ENCODE results near the gene CABLES1. TPM values are rescaled to one million over a fixed set of nuclear protein-coding genes. Genes with fewer than 3 reads are reported as not detected.
A peak's percentile ranks its signal among the peaks of the same experiment; 100 is the strongest.
"Not testable (repeated sequence)": the region's sequence is repeated elsewhere in the genome, so short reads cannot be mapped to it uniquely, and the experiment has no call there.

CABLES1 gene
- total and polyA plus RNA-seq, 2 of the 4 experiments (the other 2 are of a cell fraction): 4.7 to 5.7 TPM

DNA sequence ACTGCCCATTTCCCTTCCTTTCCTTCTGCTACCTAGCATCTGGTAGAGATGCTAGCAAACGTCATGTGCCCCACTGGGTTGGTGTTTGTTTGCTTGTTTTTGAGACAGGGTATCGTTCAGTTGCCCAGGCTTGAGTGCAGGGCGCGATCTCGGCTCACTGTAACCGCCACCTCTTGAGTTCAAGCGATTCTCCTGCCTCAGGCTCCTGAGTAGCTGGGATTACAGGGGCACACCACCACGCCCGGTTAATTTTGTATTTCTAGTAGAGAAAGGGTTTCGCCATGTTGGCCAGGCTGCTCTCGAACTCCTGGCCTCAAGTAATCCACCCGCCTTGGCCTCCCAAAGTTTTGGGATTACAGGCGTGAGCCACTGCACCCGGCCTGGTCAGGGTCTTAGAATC is 23.6 kb downstream of the CABLES1 start:
- 95% methylated on average over 3 of the region's 14 CpGs; no CpG with 5 or more reads in 1 of the 2 experiments for WGBS, 2 experiments (ENCODE audit: extremely low coverage in 2 of 2, insufficient read length in 1 of 2)

More for the DNA sequence above, 23.6 kb downstream of the CABLES1 start:
- H2AFZ ChIP-seq (replicated peaks; ENCODE audit: low read length, poor library complexity); CTCF ChIA-PET; H3K56ac ChIP-seq (ENCODE audit: extremely low read depth, insufficient read depth, low read length); H3K27me3 ChIP-seq (ENCODE audit: control insufficient read depth, insufficient read depth, low read length); H4K5ac ChIP-seq (ENCODE audit: low read depth, low read length); intact Hi-C loops (cut with micrococcal nuclease); H3K4me1 ChIP-seq (ENCODE audit: control insufficient read depth, insufficient read depth, low read length); H2BK15ac ChIP-seq (ENCODE audit: low read depth, low read length); H3K9me3 ChIP-seq (ENCODE audit: control insufficient read depth, insufficient read depth, low read length); H3K4ac ChIP-seq (ENCODE audit: low read depth, low read length); H3K9ac ChIP-seq (ENCODE audit: low read depth, low read length); dilution Hi-C loops (cut with HindIII; ENCODE audit: low sequenced_read_pairs, unreplicated experiment); H3K18ac ChIP-seq (ENCODE audit: low read depth, low read length); H2AK5ac ChIP-seq (ENCODE audit: low read depth, low read length); ATAC-seq (ENCODE audit: low read depth); H4K91ac ChIP-seq (ENCODE audit: insufficient read depth, low read depth, low read length); DNase-seq; H3K4me3 ChIP-seq (ENCODE audit: insufficient read depth, low read depth, low read length); H2BK5ac ChIP-seq (ENCODE audit: low read depth, low read length, poor library complexity, severe bottlenecking); H2BK120ac ChIP-seq (ENCODE audit: low read depth, low read length); H2BK20ac ChIP-seq (ENCODE audit: low read depth, low read length); in situ Hi-C loops (cut with MboI; ENCODE audit: low sequenced_read_pairs); H2AK9ac ChIP-seq (replicated peaks; ENCODE audit: low read depth, low read length, poor library complexity); H4K8ac ChIP-seq (ENCODE audit: low read depth in 2 of 2, low read length in 2 of 2); POLR2A ChIA-PET (ENCODE audit: unreplicated experiment); H3K4me2 ChIP-seq (ENCODE audit: low read depth, low read length); BruUV-seq (replicated peaks); H3K36me3 ChIP-seq (ENCODE audit: control insufficient read depth, insufficient read depth, low read length): not testable (repeated sequence)
- H3K23ac ChIP-seq (ENCODE audit: low read depth, low read length): peak overlapping the region; percentile 35
- peak overlapping the region; percentile 13; the same call in 1 of the 2 replicates for H3K27ac ChIP-seq (ENCODE audit: insufficient read depth, low read length)
- H3K9me1 ChIP-seq (ENCODE audit: insufficient read depth, low read length): peaks cover 13% of the 10 kb centered on the region
- H4K20me1 ChIP-seq (ENCODE audit: insufficient read depth, low read length): peaks cover 70% of the 10 kb centered on the region
- 0 out of 2 replicates have a peak overlapping the region, but pooled peaks have one; percentile 30 for H3K14ac ChIP-seq (replicated peaks; ENCODE audit: low read depth, low read length)
- peaks cover 26 to 86% of the 10 kb centered on the region in 2 experiments for H3K79me1 ChIP-seq (ENCODE audit: low read depth in 1 of 2, low read length in 2 of 2)
